Left ventricle myocardium inferior (tissue), 1 donor: ENCODE measurements around the gene PITHD1. TPM values are rescaled to one million over a fixed set of nuclear protein-coding genes. Genes with fewer than 3 reads are reported as not detected.
"Not testable (repeated sequence)": the region's sequence is repeated elsewhere in the genome, so short reads cannot be mapped to it uniquely, and the experiment has no call there.

Experiments
- DNase-seq: peaks from one replicate; pipeline ENCODE4 v3.0.0-alpha.2; 2020
- H3K27ac ChIP-seq: fragments of 200-600 bp; replicated peaks from 2 replicates; pipeline ENCODE4 v1.8.0; 2021
- H3K27me3 ChIP-seq: fragments of 200-600 bp; 2 replicates; pipeline ENCODE4 v1.8.0; 2021; ENCODE audit warnings: low read depth
- H3K36me3 ChIP-seq: fragments of 200-600 bp; 2 replicates; pipeline ENCODE4 v1.8.0; 2021
- H3K4me1 ChIP-seq: fragments of 200-600 bp; 2 replicates; pipeline ENCODE4 v1.8.0; 2021
- H3K4me3 ChIP-seq: fragments of 200-600 bp; 2 replicates; pipeline ENCODE4 v1.8.0; 2021; ENCODE audit warnings: mild to moderate bottlenecking, moderate library complexity
- H3K9me3 ChIP-seq: fragments of 200-600 bp; replicated peaks from 2 replicates; pipeline ENCODE4 v1.8.0; 2021
- intact Hi-C: fragments of 100-400 bp; cut with micrococcal nuclease; formaldehyde crosslinking; loops from one replicate; pipeline ENCODE4 v1.11.0; 2022
- total RNA-seq: library from RNA; stranded (reverse); fragmentation: NEBNext Ultra II Directional; extraction: Animal tissue kit (Norgen Biotek cat#: 25700); gene quantifications from one replicate; pipeline ENCODE4 v1.2.1, GENCODE V29; 2021
- TF ChIP-seq, protein P1 (sequence below): fragments of 200-600 bp; IDR thresholded peaks from 2 replicates; pipeline ENCODE4 v1.8.0; 2021; ENCODE audit warnings: antibody characterized with exemption, mild to moderate bottlenecking, borderline replicate concordance
- donor health status: DM: no; HTN: yes; CAD: no; lungs with severe emphysema.

PITHD1 gene
- total RNA-seq, 1 donor from 2014 or later, result 40.3 TPM

DNA sequence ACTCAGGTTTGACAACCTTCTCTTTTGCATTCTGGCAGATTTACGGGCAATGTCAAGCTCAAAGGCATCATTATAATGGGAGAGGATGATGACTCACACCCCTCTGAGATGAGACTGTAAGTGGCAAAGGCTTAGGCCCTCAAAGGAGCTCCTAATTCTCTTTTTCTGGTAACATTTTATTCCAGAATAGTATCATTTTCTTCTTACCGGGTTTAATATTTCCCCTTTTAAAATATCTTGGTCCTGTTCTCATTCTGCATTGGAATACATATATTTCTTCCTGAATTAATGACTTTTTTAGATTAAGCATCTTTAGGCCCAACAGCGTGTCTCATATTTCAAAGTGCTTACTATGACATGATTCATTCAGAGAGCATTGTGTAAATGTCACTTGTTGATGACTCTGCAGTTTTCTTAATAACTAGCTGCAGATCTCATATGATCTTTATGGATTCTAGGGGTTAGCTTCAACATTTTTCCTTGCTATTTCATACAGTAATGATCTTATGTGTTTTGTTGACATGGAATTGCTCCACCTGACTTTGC lies 1.7 kb downstream of the PITHD1 start:
- intact Hi-C loops, result no loop called here
- no peak overlapping the region for H3K4me3 ChIP-seq

GRCh38 chr1:23783141-23783540 lies 4.9 kb downstream of the PITHD1 start:
- DNase-seq, H3K27me3 ChIP-seq, intact Hi-C loops, H3K4me3 ChIP-seq, H3K27ac ChIP-seq, H3K9me3 ChIP-seq: not testable (repeated sequence)
- Histone ChIP-seq H3K36me3 (peaks cover 74% of the 10 kb centered on the region), H3K4me1 (peaks cover 21% of the 10 kb centered on the region)

More for the DNA sequence above, 1.7 kb downstream of the PITHD1 start:
- DNase-seq, result no peak
- TF ChIP-seq, protein P1, sequence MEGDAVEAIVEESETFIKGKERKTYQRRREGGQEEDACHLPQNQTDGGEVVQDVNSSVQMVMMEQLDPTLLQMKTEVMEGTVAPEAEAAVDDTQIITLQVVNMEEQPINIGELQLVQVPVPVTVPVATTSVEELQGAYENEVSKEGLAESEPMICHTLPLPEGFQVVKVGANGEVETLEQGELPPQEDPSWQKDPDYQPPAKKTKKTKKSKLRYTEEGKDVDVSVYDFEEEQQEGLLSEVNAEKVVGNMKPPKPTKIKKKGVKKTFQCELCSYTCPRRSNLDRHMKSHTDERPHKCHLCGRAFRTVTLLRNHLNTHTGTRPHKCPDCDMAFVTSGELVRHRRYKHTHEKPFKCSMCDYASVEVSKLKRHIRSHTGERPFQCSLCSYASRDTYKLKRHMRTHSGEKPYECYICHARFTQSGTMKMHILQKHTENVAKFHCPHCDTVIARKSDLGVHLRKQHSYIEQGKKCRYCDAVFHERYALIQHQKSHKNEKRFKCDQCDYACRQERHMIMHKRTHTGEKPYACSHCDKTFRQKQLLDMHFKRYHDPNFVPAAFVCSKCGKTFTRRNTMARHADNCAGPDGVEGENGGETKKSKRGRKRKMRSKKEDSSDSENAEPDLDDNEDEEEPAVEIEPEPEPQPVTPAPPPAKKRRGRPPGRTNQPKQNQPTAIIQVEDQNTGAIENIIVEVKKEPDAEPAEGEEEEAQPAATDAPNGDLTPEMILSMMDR, result no peak
- no peaks in the 10 kb centered on the region for H3K27me3 ChIP-seq
- H3K9me3 ChIP-seq, result no peaks in the 10 kb centered on the region
- peaks cover 43% of the 10 kb centered on the region for H3K36me3 ChIP-seq
- H3K27ac ChIP-seq, result no peak overlapping the region
- H3K4me1 ChIP-seq, result peaks cover 50% of the 10 kb centered on the region

- Histone ChIP-seq H3K4me3 (no peak overlapping the region), H3K4me1 (peaks cover 5% of the 10 kb centered on the region), H3K27ac (no peak overlapping the region), H3K27me3 (no peaks in the 10 kb centered on the region), H3K36me3 (peaks cover 82% of the 10 kb centered on the region), H3K9me3 (no peaks in the 10 kb centered on the region)
- intact Hi-C loops, result no loop called here
- DNase-seq, result no peak
- TF ChIP-seq, protein P1, result no peak
These were observed 6.6 kb downstream of the PITHD1 start for GRCh38 chr1:23784846-23785245.

DNA sequence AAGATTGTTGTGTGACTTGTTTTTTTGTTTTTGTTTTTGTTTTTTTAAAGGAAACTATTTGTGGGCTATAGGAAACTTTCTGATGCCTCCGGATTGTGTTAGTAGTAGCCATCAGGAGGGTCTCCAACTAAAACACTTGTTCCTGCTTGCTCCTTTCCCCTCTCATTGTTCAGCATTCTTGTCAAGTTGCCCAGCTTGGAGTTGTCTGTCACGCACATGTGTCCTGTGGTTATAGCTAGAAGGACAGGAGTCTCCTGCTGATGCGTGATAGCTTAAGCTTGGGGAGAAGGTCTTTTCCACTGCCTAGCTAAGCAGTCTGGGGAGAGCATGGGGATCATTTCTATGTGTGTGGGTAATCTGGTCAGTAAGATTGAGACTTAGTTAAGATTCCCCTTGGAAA lies 9.5 kb downstream of the PITHD1 start:
- H3K27me3 ChIP-seq, result no peaks in the 10 kb centered on the region
- H3K4me3 ChIP-seq, result no peak overlapping the region
- DNase-seq, result no peak
- H3K36me3 ChIP-seq, result peaks cover 54% of the 10 kb centered on the region
- H3K9me3 ChIP-seq, result no peaks in the 10 kb centered on the region
- no peak overlapping the region for H3K27ac ChIP-seq
- TF ChIP-seq, protein P1, result no peak
- peaks cover 25% of the 10 kb centered on the region for H3K4me1 ChIP-seq
- intact Hi-C loops, result no loop called here

DNA sequence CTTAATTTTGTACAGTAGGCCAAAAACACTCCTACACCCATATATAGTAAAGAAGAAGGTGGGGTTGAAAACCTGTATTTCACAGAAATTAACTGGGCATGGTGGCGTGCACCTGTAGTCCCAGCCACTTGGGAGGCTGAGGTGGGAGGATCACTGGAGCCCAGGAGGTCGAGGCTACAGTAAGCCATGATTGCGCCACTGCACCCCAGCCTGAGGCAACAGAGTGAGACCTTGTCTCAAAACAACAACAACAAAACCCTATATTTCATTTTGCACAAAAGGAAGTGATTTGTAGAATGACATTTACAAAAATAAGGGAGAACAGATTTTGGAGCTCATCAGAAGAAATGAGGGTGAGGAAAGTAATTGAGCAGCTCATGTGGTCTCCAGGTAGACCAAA lies 10.5 kb downstream of the PITHD1 start:
- TF ChIP-seq, protein P1, result no peak
- no peak overlapping the region for H3K4me3 ChIP-seq
- H3K4me1 ChIP-seq, result peaks cover 35% of the 10 kb centered on the region
- H3K27me3 ChIP-seq, result no peaks in the 10 kb centered on the region
- no peak for DNase-seq
- no peak overlapping the region for H3K27ac ChIP-seq
- H3K9me3 ChIP-seq, result no peaks in the 10 kb centered on the region
- peaks cover 53% of the 10 kb centered on the region for H3K36me3 ChIP-seq
- intact Hi-C loops, result no loop called here

GRCh38 chr1:23790696-23791515 lies 12.7 kb downstream of the PITHD1 start, which contains the start of gene LYPLA2:
TSS of gene LYPLA2 (plus strand) at chr1:23791145. CDS start at chr1:23792683, 1,538 bp downstream.
- H3K27me3 ChIP-seq, result no peaks in the 10 kb centered on the region
- TF ChIP-seq, protein P1, result no peak
- no peaks in the 10 kb centered on the region for H3K9me3 ChIP-seq
- peak; percentile 96 for DNase-seq
- H3K27ac ChIP-seq, result peak within 1 kb of the TSS; percentile 83
- peak within 1 kb of the TSS; percentile 88 for H3K4me3 ChIP-seq
- intact Hi-C loops, result no loop called here
- peaks cover 36% of the 10 kb centered on the region for H3K4me1 ChIP-seq
- H3K36me3 ChIP-seq, result peaks cover 55% of the 10 kb centered on the region
